ENCODE results near the gene PANK4. TPM values are rescaled to one million over a fixed set of nuclear protein-coding genes. Genes with fewer than 3 reads are reported as not detected.

The PANK4 gene
- total and polyA plus RNA-seq, 9 of the 15 experiments (the other 6 are each of a cell fraction or from before 2014, with no cell fraction given), result 0.93 to 55.6 (median 31.5) TPM

- TF ChIP-seq NKRF (IDR thresholded peaks at IDR 0.05; ENCODE audit: borderline replicate concordance) (peak; percentile 40; the same call in 1 of the 2 replicates), HDAC1 (IDR thresholded peaks at IDR 0.05) (peak in 1 of 2 experiments; percentile 87), SREBF2 (CRISPR knock-in tag; IDR thresholded peaks at IDR 0.05) (no peak), BRD9 (IDR thresholded peaks at IDR 0.05; ENCODE audit: low read depth, partially characterized antibody) (peak; percentile 81)
Observed at GRCh38 chr1:2541619-2542245, 15.3 kb upstream of the PANK4 start (continued).

DNA sequence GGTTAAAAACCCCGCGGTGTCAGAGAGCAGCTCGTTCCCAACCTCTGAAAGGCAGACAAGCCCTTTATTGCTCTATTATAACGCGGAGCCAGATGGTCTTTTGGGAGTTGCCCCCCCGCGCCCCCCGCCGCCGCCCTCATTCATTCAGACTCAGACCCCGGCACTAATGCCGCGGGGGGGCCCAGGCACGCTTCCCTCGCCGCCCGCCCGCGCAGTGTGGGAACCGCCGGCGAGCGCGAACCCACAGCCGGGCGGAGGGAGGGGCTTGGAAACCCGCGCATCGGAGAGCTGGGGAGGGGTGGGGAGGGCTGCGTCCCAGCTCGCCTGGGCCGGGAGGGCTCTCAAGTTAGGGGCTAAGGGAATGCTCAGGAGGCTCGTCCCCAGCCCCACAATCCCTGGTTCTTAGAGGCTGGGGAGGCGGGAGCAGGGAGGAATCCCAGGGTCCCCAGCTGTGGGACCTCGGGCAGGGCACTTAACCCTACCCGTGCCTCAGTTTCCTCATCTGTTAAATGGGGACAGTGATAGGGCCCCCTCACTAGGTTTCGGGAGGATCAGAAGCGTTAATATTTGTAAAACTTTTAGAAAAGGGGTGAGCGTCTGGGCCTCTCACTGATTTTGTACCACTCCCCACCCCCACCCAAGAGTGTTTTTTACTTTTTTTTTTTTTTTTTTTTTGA is 14.6 kb upstream of the PANK4 start:
- peak overlapping the region; percentile 78 for H2AFZ ChIP-seq (ENCODE audit: low read depth, low read length)
- DNase-seq (ENCODE audit: extremely low read depth in 1 of 4, low spot score in 3 of 4), result peak; percentile 71 to 80 (median 74)
- peak overlapping the region; percentile 40 to 84; a peak in 3 of 4 replicates for H3K9ac ChIP-seq (ENCODE audit: insufficient read depth in 1 of 2, low read depth in 2 of 2, low read length in 2 of 2)
- intact Hi-C loops (cut with micrococcal nuclease) (loop anchor here (10.0 kb wide), 2 partner anchors 104 to 346 kb away; partner anchors contain the start of gene FAAP20), in situ Hi-C loops (cut with MboI) (loop anchor here (25.0 kb wide), 1 partner anchor 354 kb away; the partner anchor contains the start of gene FAAP20)
- 38% methylated on average over 7 of the region's 39 CpGs for WGBS (ENCODE audit: insufficient coverage, low coverage, missing lambda C conversion rate)
- peak overlapping the region; percentile 63; the same call in 2 of the 3 replicates for H3K27ac ChIP-seq (ENCODE audit: extremely low read depth, low read depth, low read length)
- H3K4me1 ChIP-seq (replicated peaks in 1 of 2; ENCODE audit: control insufficient read depth in 2 of 2, insufficient read depth in 2 of 2, low read length in 2 of 2), result peaks cover 54 to 81% of the 10 kb centered on the region in 2 experiments
- ATAC-seq, result peak; percentile 9; the same call in 2 of the 3 replicates
- POLR2A ChIA-PET, result interaction anchor here (0.6 to 0.7 kb wide), 2 partner anchors 8 to 86 kb away, joined by 4 read pairs; no protein-coding TSS in a partner anchor
- CTCF ChIA-PET (ENCODE audit: low intra/inter-chr PET ratio), result no interaction called here
- peaks cover 7% of the 10 kb centered on the region for H3K9me1 ChIP-seq (ENCODE audit: control insufficient read depth, insufficient read depth, low read length)
- H3K27me3 ChIP-seq (ENCODE audit: control insufficient read depth in 2 of 2, insufficient read depth in 2 of 2, low read length in 2 of 2), result peaks cover 5 to 22% of the 10 kb centered on the region in 2 experiments; a peak in 4 of 5 replicates
- no peaks in the 10 kb centered on the region for H3K9me3 ChIP-seq (replicated peaks; ENCODE audit: control insufficient read depth, insufficient read depth, low read depth, low read length)
- peak overlapping the region; percentile 54 for H3K4me2 ChIP-seq (ENCODE audit: insufficient read depth, low read length)
- peak overlapping the region; percentile 7; the same call in 1 of the 2 replicates for H3K4me3 ChIP-seq
- no peaks in the 10 kb centered on the region for H3K36me3 ChIP-seq (ENCODE audit: control insufficient read depth, insufficient read depth, low read length)
- no peaks in the 10 kb centered on the region for H3K79me2 ChIP-seq (ENCODE audit: control insufficient read depth, insufficient read depth, low read length)
- no TSS peak for BruUV-seq (replicated peaks)
- no peak for FAIRE-seq
- no peaks in the 10 kb centered on the region for H4K20me1 ChIP-seq (replicated peaks; ENCODE audit: control insufficient read depth, insufficient read depth, low read length)
- TF ChIP-seq MTA2 (IDR thresholded peaks at IDR 0.05; ENCODE audit: low read depth) (no peak), NEUROD1 (IDR thresholded peaks at IDR 0.05; ENCODE audit: borderline replicate concordance, low read depth, low read length, partially characterized antibody) (no peak), CSDE1 (IDR thresholded peaks at IDR 0.05) (0 out of 4 replicates have a peak, but pooled peaks of 1 of the 2 experiments have one; percentile 36), TFAP4 (CRISPR knock-in tag; IDR thresholded peaks at IDR 0.05; ENCODE audit: borderline replicate concordance) (no peak), BHLHE40 (IDR thresholded peaks at IDR 0.05; ENCODE audit: low read length) (no peak), ADNP (tag; IDR thresholded peaks at IDR 0.05) (no peak), NFATC3 (IDR thresholded peaks at IDR 0.05) (no peak), SMARCA5 (IDR thresholded peaks at IDR 0.05) (peak; percentile 89)
- TF ChIP-seq, protein P1, sequence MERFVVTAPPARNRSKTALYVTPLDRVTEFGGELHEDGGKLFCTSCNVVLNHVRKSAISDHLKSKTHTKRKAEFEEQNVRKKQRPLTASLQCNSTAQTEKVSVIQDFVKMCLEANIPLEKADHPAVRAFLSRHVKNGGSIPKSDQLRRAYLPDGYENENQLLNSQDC (CRISPR knock-in tag; IDR thresholded peaks at IDR 0.05), result no peak
